H1 (cell line): ENCODE measurements around the gene GTF2H3. TPM values are rescaled to one million over a fixed set of nuclear protein-coding genes. Genes with fewer than 3 reads are reported as not detected.

Experiments
- CTCF ChIA-PET: fragments of 300-600 bp; sonication (Branson Sonifier 250); formaldehyde crosslinking; loops from one replicate; lab custom pipeline; 2021; ENCODE audit not compliant: partially characterized antibody; lab: Charles Lee
- POLR2A ChIA-PET: fragments of 300-600 bp; sonication (Branson Sonifier 250); formaldehyde crosslinking; loops from one replicate; lab custom pipeline; 2021; ENCODE audit warnings: inconsistent platforms; ENCODE audit not compliant: partially characterized antibody; lab: Charles Lee
- DNase-seq, 2 experiments: peaks; one replicate each; pipeline versions ENCODE4 v3.0.0 to v3.0.0-alpha.2; 2010 to 2022; ENCODE audit warnings: low spot score in 2 of 2, low read depth in 1 of 2, mixed read lengths in 1 of 2
- FAIRE-seq: peaks from 2 replicates; lab custom pipeline; 2011; peaks lifted over from hg19 to GRCh38; lab: Jason Lieb, UNC
- H2AFZ ChIP-seq: 2 replicates; pipeline ENCODE4 v1.8.1; 2012; ENCODE audit warnings: low read length, inconsistent platforms
- H2AK5ac ChIP-seq: 2 replicates; pipeline ENCODE4 v1.6.1; 2013; ENCODE audit warnings: low read depth, low read length
- H2BK120ac ChIP-seq: replicated peaks from 2 replicates; pipeline ENCODE3; 2013; ENCODE audit warnings: low read depth, low read length, inconsistent platforms
- H2BK12ac ChIP-seq: 2 replicates; pipeline ENCODE4 v1.6.1; 2013; ENCODE audit warnings: low read depth, low read length
- H2BK15ac ChIP-seq: 2 replicates; pipeline ENCODE4 v1.6.1; 2013; ENCODE audit warnings: low read length
- H2BK20ac ChIP-seq: 2 replicates; pipeline ENCODE4 v1.6.1; 2013; ENCODE audit warnings: low read length
- H2BK5ac ChIP-seq: 2 replicates; pipeline ENCODE4 v1.6.1; 2013; ENCODE audit warnings: low read depth, low read length
- H3K14ac ChIP-seq: 2 replicates; pipeline ENCODE4 v1.6.1; 2013; ENCODE audit warnings: inconsistent platforms; ENCODE audit not compliant: insufficient read length
- H3K18ac ChIP-seq: 2 replicates; pipeline ENCODE4 v1.6.1; 2013; ENCODE audit warnings: low read length; ENCODE audit errors: extremely low read depth
- H3K23ac ChIP-seq: 2 replicates; pipeline ENCODE4 v1.6.1; 2013; ENCODE audit warnings: inconsistent platforms; ENCODE audit not compliant: insufficient read length
- H3K23me2 ChIP-seq: 2 replicates; pipeline ENCODE4 v1.6.1; 2013; ENCODE audit warnings: low read depth, low read length
- H3K27ac ChIP-seq: 2 replicates; pipeline ENCODE4 v1.6.1; 2011; ENCODE audit warnings: low read depth, low read length, inconsistent platforms
- H3K27me3 ChIP-seq, 4 experiments: replicated peaks in 1 of 4; 1 replicate in 1 of 4; 2 replicates in 3 of 4; pipeline versions ENCODE4 v1.6.1 to v1.8.1; 2011 to 2013; ENCODE audit warnings: low read length in 3 of 4, mild to moderate bottlenecking in 3 of 4, inconsistent platforms in 2 of 4, mixed read lengths in 2 of 4, moderate library complexity in 1 of 4; ENCODE audit not compliant: control insufficient read depth in 3 of 4, insufficient read depth in 3 of 4; ENCODE audit errors: extremely low read depth in 1 of 4
- H3K36me3 ChIP-seq, 4 experiments: 2 replicates each; pipeline versions ENCODE4 v1.6.1 to v1.8.1; 2011 to 2013; ENCODE audit warnings: mild to moderate bottlenecking in 4 of 4, low read length in 3 of 4, moderate library complexity in 2 of 4, control low read depth in 1 of 4, inconsistent platforms in 1 of 4; ENCODE audit not compliant: insufficient read depth in 4 of 4, control insufficient read depth in 2 of 4
- H3K4ac ChIP-seq: replicated peaks from 2 replicates; pipeline ENCODE3; 2013; ENCODE audit warnings: low read length, low read depth, mixed read lengths, inconsistent platforms; ENCODE audit not compliant: insufficient read length
- H3K4me1 ChIP-seq, 4 experiments: replicated peaks in 1 of 4; 1 replicate in 1 of 4; 2 replicates in 3 of 4; pipeline versions ENCODE4 v1.6.1 to v1.8.1; 2011 to 2013; ENCODE audit warnings: low read length in 3 of 4, inconsistent platforms in 2 of 4, mixed read lengths in 1 of 4; ENCODE audit not compliant: insufficient read depth in 4 of 4, control insufficient read depth in 3 of 4
- H3K4me2 ChIP-seq, 2 experiments: 2 replicates each; pipeline versions ENCODE4 v1.6.1 to v1.8.1; 2011 to 2013; ENCODE audit warnings: low read depth in 2 of 2, low read length in 2 of 2, control low read depth in 1 of 2, inconsistent platforms in 1 of 2, mild to moderate bottlenecking in 1 of 2; ENCODE audit not compliant: insufficient read depth in 1 of 2
- H3K4me3 ChIP-seq, 4 experiments: fragments of 200-600, 300-600 bp in 1 of 4; sonication (generic), shearing (Covaris generic), sonication (Bioruptor Twin) in 1 of 4; 2 replicates each; pipeline versions ENCODE4 v1.5.1 to v1.8.1; 2011 to 2016; ENCODE audit warnings: low read length in 4 of 4, low read depth in 3 of 4, control low read depth in 2 of 4, inconsistent platforms in 2 of 4, mild to moderate bottlenecking in 2 of 4, mixed read lengths in 1 of 4, moderate library complexity in 1 of 4; ENCODE audit not compliant: insufficient read depth in 2 of 4; ENCODE audit errors: extremely low read depth in 1 of 4
- H3K56ac ChIP-seq: replicated peaks from 2 replicates; pipeline ENCODE3; 2013; ENCODE audit warnings: low read depth, mild to moderate bottlenecking, mixed read lengths, low read length, inconsistent platforms; ENCODE audit not compliant: insufficient read length
- H3K79me1 ChIP-seq: 2 replicates; pipeline ENCODE4 v1.6.1; 2013; ENCODE audit warnings: low read depth, low read length, control low read depth
- H3K79me2 ChIP-seq, 2 experiments: 2 replicates each; pipeline versions ENCODE4 v1.6.1 to v1.8.1; 2012 to 2013; ENCODE audit warnings: low read length in 2 of 2, mild to moderate bottlenecking in 2 of 2, inconsistent platforms in 1 of 2; ENCODE audit not compliant: insufficient read depth in 2 of 2, control insufficient read depth in 1 of 2
- H3K9ac ChIP-seq, 4 experiments: replicated peaks in 1 of 4; 1 replicate in 1 of 4; 2 replicates in 3 of 4; pipeline versions ENCODE4 v1.6.1 to v1.8.1; 2011 to 2013; ENCODE audit warnings: low read depth in 3 of 4, low read length in 3 of 4, control low read depth in 2 of 4, mild to moderate bottlenecking in 2 of 4, moderate library complexity in 2 of 4, inconsistent platforms in 1 of 4; ENCODE audit errors: extremely low read depth in 1 of 4
- H3K9me3 ChIP-seq, 2 experiments: 2 replicates each; pipeline versions ENCODE4 v1.6.1 to v1.8.1; 2012 to 2013; ENCODE audit warnings: mild to moderate bottlenecking in 2 of 2, moderate library complexity in 2 of 2, control low read depth in 1 of 2, inconsistent platforms in 1 of 2, low read depth in 1 of 2, low read length in 1 of 2, mixed read lengths in 1 of 2; ENCODE audit not compliant: insufficient read depth in 2 of 2
- H4K20me1 ChIP-seq, 2 experiments: replicated peaks in 1 of 2; 2 replicates each; pipeline versions ENCODE3 to v1.8.1; 2011 to 2013; ENCODE audit warnings: inconsistent platforms in 2 of 2, low read length in 2 of 2, mild to moderate bottlenecking in 1 of 2; ENCODE audit not compliant: insufficient read depth in 2 of 2, control insufficient read depth in 1 of 2
- H4K5ac ChIP-seq: 2 replicates; pipeline ENCODE4 v1.6.1; 2013; ENCODE audit warnings: low read length, low read depth, mixed read lengths, inconsistent platforms; ENCODE audit not compliant: insufficient read length
- H4K8ac ChIP-seq: 2 replicates; pipeline ENCODE4 v1.8.0; 2013; ENCODE audit warnings: mild to moderate bottlenecking, moderate library complexity, low read length, inconsistent platforms; ENCODE audit not compliant: insufficient read depth; ENCODE audit errors: extremely low read depth
- H4K91ac ChIP-seq: replicated peaks from 2 replicates; pipeline ENCODE3; 2013; ENCODE audit warnings: low read length, mixed read lengths, inconsistent platforms; ENCODE audit not compliant: insufficient read length
- HDAC6 ChIP-seq: IDR thresholded peaks from one replicate; pipeline ENCODE4 v1.7.1; 2012; ENCODE audit warnings: low read depth, mild to moderate bottlenecking, inconsistent platforms, low read length, moderate library complexity
- POLR2A ChIP-seq, 2 experiments: IDR thresholded peaks; 1 replicate in 1 of 2; 2 replicates in 1 of 2; pipeline ENCODE4 v1.6.1; 2011; ENCODE audit warnings: low read depth in 2 of 2, low read length in 2 of 2, mild to moderate bottlenecking in 2 of 2; ENCODE audit errors: control extremely low read depth in 1 of 2
- POLR2AphosphoS5 ChIP-seq: IDR thresholded peaks from 2 replicates; pipeline ENCODE4 v1.6.1; 2011; ENCODE audit warnings: low read depth, low read length
- RNF2 ChIP-seq: fragments of 200-900, 300-1000 bp; sonication (generic); IDR thresholded peaks from 2 replicates; pipeline ENCODE4 v1.7.1; 2016; ENCODE audit warnings: borderline replicate concordance, low read depth, mild to moderate bottlenecking, antibody characterized with exemption, low read length; ENCODE audit not compliant: poor library complexity, severe bottlenecking; ENCODE audit errors: missing control alignments
- WGBS, 2 experiments: shearing (Covaris generic) in 1 of 2; methylation state at CpG; one replicate each; pipeline versions ENCODE4 v1.1.6 to v1.1.7; 2013 to 2015; ENCODE audit warnings: low lambda C conversion rate in 2 of 2, mixed read lengths in 2 of 2, inconsistent platforms in 1 of 2, low coverage in 1 of 2, missing lambda C conversion rate in 1 of 2; ENCODE audit not compliant: insufficient replicate concordance in 2 of 2, insufficient coverage in 1 of 2, insufficient read length in 1 of 2; ENCODE audit errors: extremely low coverage in 1 of 2, missing lambda C conversion rate in 1 of 2; 5-methylcytosine and 5-hydroxymethylcytosine counted together
- polyA plus RNA-seq, 7 experiments: library from polyadenylated mRNA; depleted of rRNA in 3 of 7; stranded (reverse) in 5 of 7; unstranded in 2 of 7; fragments of >200 nt in 5 of 7; fragments of 200-250 nt in 2 of 7; gene quantifications; 1 replicate in 5 of 7; 2 replicates in 1 of 7; 4 replicates in 1 of 7; pipeline versions ENCODE4 v1.2.1 to v1.2.3, GENCODE V29; 2011 to 2013; ENCODE audit warnings: missing spikeins in 2 of 7, mixed read lengths in 2 of 7
- total RNA-seq: library from RNA; stranded (reverse); fragmentation: NEBNext Ultra II Directional; extraction: Animal tissue kit (Norgen Biotek cat#: 25700); gene quantifications from 2 replicates; pipeline ENCODE4 v1.2.1, GENCODE V29; 2021

The GTF2H3 gene
- total and polyA plus RNA-seq, 2 of the 8 experiments (the other 6 are each of a cell fraction or from before 2014, with no cell fraction given), result 21.0 to 32.1 TPM

DNA sequence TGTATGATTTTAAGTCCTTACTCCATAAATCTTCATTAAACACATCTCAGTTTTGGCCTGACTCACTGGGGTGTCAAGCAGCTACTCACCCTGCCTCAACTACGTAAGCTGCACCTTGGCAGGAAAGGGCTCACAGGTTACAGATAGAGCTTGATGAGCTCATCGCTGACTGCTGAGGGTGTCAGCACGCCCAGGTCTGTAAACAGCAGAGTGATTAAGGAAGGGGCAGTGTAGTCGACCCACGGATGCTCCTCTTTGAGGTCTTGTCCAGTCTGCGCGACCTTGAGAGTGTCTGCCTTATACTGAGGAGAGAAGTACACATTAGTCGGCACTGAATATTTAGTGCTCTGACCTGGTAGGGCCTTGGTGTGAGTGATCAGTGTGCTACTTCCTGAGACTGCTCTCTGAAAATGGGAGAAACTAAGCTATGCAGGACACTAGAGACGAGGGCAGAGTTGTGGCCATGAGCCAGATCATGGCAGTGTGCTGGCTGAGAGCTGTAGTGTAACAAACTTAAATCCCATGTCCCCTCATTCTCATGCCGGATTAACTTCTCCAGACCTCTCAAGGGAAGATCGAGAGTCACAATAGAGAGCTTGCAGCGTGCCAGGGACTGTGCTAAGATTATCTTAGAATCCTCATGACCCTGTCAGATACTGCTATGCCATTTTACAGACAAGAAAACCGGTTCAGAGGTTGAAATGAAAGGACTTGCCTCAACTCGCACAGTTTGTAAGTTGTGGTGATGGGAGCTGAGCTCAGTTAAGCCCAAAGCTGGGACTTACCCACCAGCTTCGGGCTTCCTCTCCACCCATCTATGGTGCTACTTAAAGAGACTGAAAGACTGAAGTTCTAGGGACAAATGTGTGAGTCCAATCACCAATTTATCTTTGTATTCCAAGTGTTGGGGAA, 11.8 kb upstream of the GTF2H3 start:
- no peak overlapping the region for H2BK120ac ChIP-seq

More for the DNA sequence above, 11.8 kb upstream of the GTF2H3 start:
- H3K9ac ChIP-seq, result no peak overlapping the region
- no peak overlapping the region for H4K5ac ChIP-seq
- no peak overlapping the region for H3K4me2 ChIP-seq
- H4K91ac ChIP-seq, result no peak overlapping the region
- H2AFZ ChIP-seq, result no peak overlapping the region
- no peak overlapping the region for H3K14ac ChIP-seq
- FAIRE-seq (no peak), DNase-seq (no peak)
- H4K8ac ChIP-seq, result no peak overlapping the region
- no peak overlapping the region for H2BK5ac ChIP-seq
- H2BK15ac ChIP-seq, result no peak overlapping the region
- WGBS, 2 experiments, result 88% methylated on average over 15 of the region's 15 CpGs; no CpG with 5 or more reads in 1 of the 2 experiments
- H3K27me3 ChIP-seq, result no peaks in the 10 kb centered on the region
- no peak overlapping the region for H2AK5ac ChIP-seq
- no peaks in the 10 kb centered on the region for H3K9me3 ChIP-seq
- H3K36me3 ChIP-seq, result peaks cover 31 to 76% (median 62%) of the 10 kb centered on the region in 4 experiments
- CTCF ChIA-PET, result interaction anchor here (0.7 to 1.2 kb wide), 5 partner anchors 11 to 212 kb away, joined by 3 to 6 read pairs (median 3); no protein-coding TSS in a partner anchor
- no peak overlapping the region for H3K4ac ChIP-seq
- H3K4me3 ChIP-seq, result no peak overlapping the region
- no peak overlapping the region for H2BK12ac ChIP-seq
- no peak overlapping the region for H3K27ac ChIP-seq
- H3K79me1 ChIP-seq, result no peaks in the 10 kb centered on the region; the same call in 1 of the 2 replicates
- no peaks in the 10 kb centered on the region for H3K23me2 ChIP-seq
- H3K79me2 ChIP-seq, result no peaks in the 10 kb centered on the region
- POLR2A ChIA-PET, result interaction anchor here (0.6 to 2.8 kb wide), 11 partner anchors 8 to 288 kb away, joined by 3 to 10 read pairs (median 4); partner anchors contain the start of gene DDX55
- H4K20me1 ChIP-seq, result peaks cover 2 to 7% of the 10 kb centered on the region in 2 experiments
- 0 out of 2 replicates have a peak, but pooled peaks have one; percentile 23 for TF ChIP-seq POLR2AphosphoS5
- TF ChIP-seq POLR2A (IDR thresholded peaks at IDR 0.05; ENCODE audit: control extremely low read depth in 1 of 2, low read depth in 2 of 2, low read length in 2 of 2), result peak in 1 of 2 experiments; percentile 15; a peak in 1 of 3 replicates
- TF ChIP-seq RNF2, result no peak
- no peak for TF ChIP-seq HDAC6
- no peak overlapping the region for H3K56ac ChIP-seq
- no peaks in the 10 kb centered on the region for H3K4me1 ChIP-seq
- H3K18ac ChIP-seq, result no peak overlapping the region
- H3K23ac ChIP-seq, result no peak overlapping the region
- no peak overlapping the region for H2BK20ac ChIP-seq
